Measurements from ENCODE around the gene RAB18.

DNA sequence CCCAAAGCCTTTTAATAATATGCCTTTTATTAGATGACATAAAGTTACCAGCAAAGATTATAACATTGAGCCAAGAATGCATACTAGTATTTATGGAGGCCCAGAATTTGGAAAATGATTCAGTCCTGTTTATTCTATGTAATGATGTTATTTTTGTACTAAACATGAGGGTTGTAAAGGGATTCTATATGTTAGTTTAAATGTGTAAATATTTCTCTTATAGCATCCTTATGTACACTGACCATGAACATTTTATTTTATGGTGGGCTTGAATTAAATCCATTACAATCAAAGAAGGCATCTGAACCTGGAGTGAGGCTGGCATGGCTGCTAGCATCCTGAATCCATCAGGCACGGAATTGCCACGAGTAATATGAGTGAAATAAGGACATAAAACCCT, 80.2 kb downstream of the RAB18 start:
- no peak for TF ChIP-seq POLR2A (IDR thresholded peaks at IDR 0.05)
- TF ChIP-seq, protein P1, sequence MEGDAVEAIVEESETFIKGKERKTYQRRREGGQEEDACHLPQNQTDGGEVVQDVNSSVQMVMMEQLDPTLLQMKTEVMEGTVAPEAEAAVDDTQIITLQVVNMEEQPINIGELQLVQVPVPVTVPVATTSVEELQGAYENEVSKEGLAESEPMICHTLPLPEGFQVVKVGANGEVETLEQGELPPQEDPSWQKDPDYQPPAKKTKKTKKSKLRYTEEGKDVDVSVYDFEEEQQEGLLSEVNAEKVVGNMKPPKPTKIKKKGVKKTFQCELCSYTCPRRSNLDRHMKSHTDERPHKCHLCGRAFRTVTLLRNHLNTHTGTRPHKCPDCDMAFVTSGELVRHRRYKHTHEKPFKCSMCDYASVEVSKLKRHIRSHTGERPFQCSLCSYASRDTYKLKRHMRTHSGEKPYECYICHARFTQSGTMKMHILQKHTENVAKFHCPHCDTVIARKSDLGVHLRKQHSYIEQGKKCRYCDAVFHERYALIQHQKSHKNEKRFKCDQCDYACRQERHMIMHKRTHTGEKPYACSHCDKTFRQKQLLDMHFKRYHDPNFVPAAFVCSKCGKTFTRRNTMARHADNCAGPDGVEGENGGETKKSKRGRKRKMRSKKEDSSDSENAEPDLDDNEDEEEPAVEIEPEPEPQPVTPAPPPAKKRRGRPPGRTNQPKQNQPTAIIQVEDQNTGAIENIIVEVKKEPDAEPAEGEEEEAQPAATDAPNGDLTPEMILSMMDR (IDR thresholded peaks at IDR 0.05): no peak

Measured in lower leg skin (tissue), 3 donors.